ENCODE data around the gene PFKFB3.

Gene PFKFB3

GRCh38 chr10:6299743-6300105 lies 97.0 kb downstream of the PFKFB3 start:
- Histone ChIP-seq H3K79me2 (no peaks in the 10 kb centered on the region), H3K4me1 (no peaks in the 10 kb centered on the region), H2AFZ (no peak overlapping the region), H3K4me2 (ENCODE audit: low read length) (no peak overlapping the region), H3K9me3 (ENCODE audit: control insufficient read depth, low read length) (no peaks in the 10 kb centered on the region), H3K9ac (no peak overlapping the region), H3K36me3 (ENCODE audit: control insufficient read depth, insufficient read depth, low read length) (no peaks in the 10 kb centered on the region), H3K27me3 (ENCODE audit: control insufficient read depth, insufficient read depth, low read length) (no peaks in the 10 kb centered on the region), H3K4me3 (ENCODE audit: low read depth, low read length) (no peak overlapping the region), H3K27ac (no peak overlapping the region)
- no peak for TF ChIP-seq CTCF (IDR thresholded peaks at IDR 0.05)

GRCh38 chr10:6300106-6300783 lies 97.5 kb downstream of the PFKFB3 start:
- H3K27ac ChIP-seq: no peak overlapping the region

GRCh38 chr10:6300784-6301460 lies 98.2 kb downstream of the PFKFB3 start:
- Histone ChIP-seq H3K4me2 (ENCODE audit: low read length) (no peak overlapping the region), H3K9ac (no peak overlapping the region), H3K36me3 (ENCODE audit: control insufficient read depth, insufficient read depth, low read length) (no peaks in the 10 kb centered on the region), H3K4me1 (no peaks in the 10 kb centered on the region), H3K79me2 (no peaks in the 10 kb centered on the region), H3K9me3 (ENCODE audit: control insufficient read depth, low read length) (no peaks in the 10 kb centered on the region), H3K4me3 (ENCODE audit: low read depth, low read length) (no peak overlapping the region), H2AFZ (no peak overlapping the region), H3K27ac (no peak overlapping the region), H3K27me3 (ENCODE audit: control insufficient read depth, insufficient read depth, low read length) (no peaks in the 10 kb centered on the region)
- TF ChIP-seq CTCF (IDR thresholded peaks at IDR 0.05): no peak

More at GRCh38 chr10:6300106-6300783, 97.5 kb downstream of the PFKFB3 start:
- no peaks in the 10 kb centered on the region for H3K27me3 ChIP-seq (ENCODE audit: control insufficient read depth, insufficient read depth, low read length)
- no peaks in the 10 kb centered on the region for H3K4me1 ChIP-seq
- no peak overlapping the region for H3K4me2 ChIP-seq (ENCODE audit: low read length)
- no peak overlapping the region for H2AFZ ChIP-seq
- H3K4me3 ChIP-seq (ENCODE audit: low read depth, low read length): no peak overlapping the region
- no peak for TF ChIP-seq CTCF (IDR thresholded peaks at IDR 0.05)
- H3K9ac ChIP-seq: no peak overlapping the region
- no peaks in the 10 kb centered on the region for H3K36me3 ChIP-seq (ENCODE audit: control insufficient read depth, insufficient read depth, low read length)
- no peaks in the 10 kb centered on the region for H3K79me2 ChIP-seq
- H3K9me3 ChIP-seq (ENCODE audit: control insufficient read depth, low read length): no peaks in the 10 kb centered on the region

GRCh38 chr10:6301488-6302075 lies 98.8 kb downstream of the PFKFB3 start:
- Histone ChIP-seq H3K27me3 (ENCODE audit: control insufficient read depth, insufficient read depth, low read length) (no peaks in the 10 kb centered on the region), H3K36me3 (ENCODE audit: control insufficient read depth, insufficient read depth, low read length) (no peaks in the 10 kb centered on the region), H3K4me1 (no peaks in the 10 kb centered on the region), H3K79me2 (no peaks in the 10 kb centered on the region), H2AFZ (no peak overlapping the region), H3K4me2 (ENCODE audit: low read length) (no peak overlapping the region), H3K4me3 (ENCODE audit: low read depth, low read length) (no peak overlapping the region), H3K27ac (no peak overlapping the region), H3K9ac (no peak overlapping the region), H3K9me3 (ENCODE audit: control insufficient read depth, low read length) (no peaks in the 10 kb centered on the region)
- TF ChIP-seq CTCF (IDR thresholded peaks at IDR 0.05): no peak
